Endothelial cell of umbilical vein (primary cell): ENCODE results near the gene ESPNL. TPM values are rescaled to one million over a fixed set of nuclear protein-coding genes. Genes with fewer than 3 reads are reported as not detected.

Experiments
- BruUV-seq: library from RNA; stranded (reverse); fragments of 400-500 nt; replicated peaks from 2 replicates; lab custom pipeline; 2021; lab: Mats Ljungman, UMichigan
- CTCF ChIA-PET: fragments of 300-600, 350-600 bp; sonication (Branson Sonifier 250); formaldehyde crosslinking; loops from one replicate; lab custom pipeline; 2021; ENCODE audit warnings: antibody characterized with exemption, inconsistent platforms; lab: Charles Lee
- POLR2A ChIA-PET: fragments of 300-600, 350-600 bp; sonication (Branson Sonifier 250); formaldehyde crosslinking; loops from one replicate; lab custom pipeline; 2021; ENCODE audit warnings: antibody characterized with exemption, inconsistent platforms; lab: Charles Lee
- DNase-seq: peaks from one replicate; pipeline ENCODE4 v3.0.0-alpha.2; 2011; ENCODE audit warnings: low read depth, low spot score
- FAIRE-seq: peaks from 2 replicates; lab custom pipeline; 2011; peaks lifted over from hg19 to GRCh38; lab: Jason Lieb, UNC
- H2AFZ ChIP-seq: 2 replicates; pipeline ENCODE4 v1.6.0; 2012; ENCODE audit warnings: low read depth, low read length, control low read depth, inconsistent platforms
- H3K27ac ChIP-seq: 2 replicates; pipeline ENCODE4 v1.5.1; 2011; ENCODE audit warnings: low read depth, mild to moderate bottlenecking, control low read depth, low read length, moderate library complexity; ENCODE audit not compliant: insufficient read depth
- H3K27me3 ChIP-seq, 2 experiments: 2 replicates each; pipeline versions ENCODE4 v1.6.0 to v1.6.1; 2011; ENCODE audit warnings: low read length in 2 of 2, mixed read lengths in 1 of 2; ENCODE audit not compliant: control insufficient read depth in 2 of 2, insufficient read depth in 2 of 2
- H3K36me3 ChIP-seq, 2 experiments: 2 replicates in 1 of 2; 3 replicates in 1 of 2; pipeline ENCODE4 v1.5.1; 2011; ENCODE audit warnings: low read length in 2 of 2, mild to moderate bottlenecking in 1 of 2, moderate library complexity in 1 of 2; ENCODE audit not compliant: control insufficient read depth in 2 of 2, insufficient read depth in 2 of 2; ENCODE audit errors: extremely low read depth in 1 of 2
- H3K4me1 ChIP-seq: 3 replicates; pipeline ENCODE4 v1.5.1; 2011; ENCODE audit warnings: mild to moderate bottlenecking, low read length; ENCODE audit not compliant: control insufficient read depth, insufficient read depth; ENCODE audit errors: extremely low read depth
- H3K4me2 ChIP-seq: 2 replicates; pipeline ENCODE4 v1.6.1; 2011; ENCODE audit warnings: low read length, control low read depth, mixed read lengths; ENCODE audit not compliant: insufficient read depth
- H3K4me3 ChIP-seq, 3 experiments: fragments of 200-600 bp in 1 of 3; sonication (generic), shearing (Covaris generic) in 1 of 3; replicated peaks in 1 of 3; 2 replicates each; pipeline ENCODE4 v1.5.1; 2011 to 2016; ENCODE audit warnings: control low read depth in 3 of 3, low read length in 3 of 3, mild to moderate bottlenecking in 2 of 3, inconsistent platforms in 1 of 3, low read depth in 1 of 3, moderate library complexity in 1 of 3; ENCODE audit not compliant: insufficient read depth in 1 of 3
- H3K79me2 ChIP-seq: 2 replicates; pipeline ENCODE4 v1.6.0; 2012; ENCODE audit warnings: low read length, inconsistent platforms; ENCODE audit not compliant: control insufficient read depth, insufficient read depth
- H3K9ac ChIP-seq: replicated peaks from 2 replicates; pipeline ENCODE3; 2011; ENCODE audit warnings: low read length, control low read depth; ENCODE audit not compliant: insufficient read depth; ENCODE audit errors: extremely low read depth
- H3K9me1 ChIP-seq: replicated peaks from 3 replicates; pipeline ENCODE4 v1.6.0; 2011; ENCODE audit warnings: mild to moderate bottlenecking, low read length; ENCODE audit not compliant: control insufficient read depth, insufficient read depth; ENCODE audit errors: extremely low read depth
- H3K9me3 ChIP-seq: replicated peaks from 2 replicates; pipeline ENCODE4 v1.5.1; 2012; ENCODE audit warnings: low read length, inconsistent platforms; ENCODE audit not compliant: control insufficient read depth, insufficient read depth
- H4K20me1 ChIP-seq: replicated peaks from 2 replicates; pipeline ENCODE3; 2011; ENCODE audit warnings: mild to moderate bottlenecking, low read length; ENCODE audit not compliant: control insufficient read depth, insufficient read depth; ENCODE audit errors: extremely low read depth
- CTCF ChIP-seq, 2 donors: IDR thresholded peaks; 1 replicate in 1 of 2; 2 replicates in 1 of 2; pipeline ENCODE4 v1.5.1; 2011; ENCODE audit warnings: low read length in 2 of 2, mild to moderate bottlenecking in 2 of 2, moderate library complexity in 2 of 2, control low read depth in 1 of 2, inconsistent platforms in 1 of 2, low read depth in 1 of 2; ENCODE audit not compliant: insufficient read depth in 1 of 2; ENCODE audit errors: extremely low read depth in 1 of 2
- EZH2 ChIP-seq: IDR thresholded peaks from 2 replicates; pipeline ENCODE4 v1.6.1; 2012; ENCODE audit warnings: borderline replicate concordance, low read depth, mild to moderate bottlenecking, moderate library complexity, low read length, inconsistent platforms; ENCODE audit not compliant: severe bottlenecking
- FOS ChIP-seq: IDR thresholded peaks from 2 replicates; pipeline ENCODE4 v1.6.1; 2011; ENCODE audit warnings: mild to moderate bottlenecking, low read length, moderate library complexity, borderline replicate concordance; ENCODE audit not compliant: insufficient read depth
- GATA2 ChIP-seq: IDR thresholded peaks from 2 replicates; pipeline ENCODE4 v1.7.0; 2011; ENCODE audit warnings: low read depth, mild to moderate bottlenecking, moderate library complexity, mixed read lengths, low read length; ENCODE audit not compliant: insufficient read length, insufficient read depth
- JUN ChIP-seq: IDR thresholded peaks from 2 replicates; pipeline ENCODE4 v1.6.1; 2011; ENCODE audit warnings: borderline replicate concordance, low read depth; ENCODE audit not compliant: insufficient read length, insufficient read depth
- MAX ChIP-seq: IDR thresholded peaks from 2 replicates; pipeline ENCODE4 v1.6.1; 2011; ENCODE audit not compliant: insufficient read depth, insufficient read length
- MYC ChIP-seq: IDR thresholded peaks from one replicate; pipeline ENCODE4 v1.6.1; 2011; ENCODE audit warnings: mild to moderate bottlenecking, low read depth, low read length
- POLR2A ChIP-seq: IDR thresholded peaks from 2 replicates; pipeline ENCODE4 v1.6.1; 2012; ENCODE audit warnings: low read depth, mild to moderate bottlenecking, control low read depth, low read length
- POLR2AphosphoS5 ChIP-seq: IDR thresholded peaks from 2 replicates; pipeline ENCODE4 v1.6.1; 2012; ENCODE audit warnings: low read depth, mild to moderate bottlenecking, control low read depth, low read length, moderate library complexity; ENCODE audit not compliant: insufficient read depth
- dilution Hi-C: fragments of 300-500 bp; cut with MboI; formaldehyde crosslinking; loops from one replicate; pipeline ENCODE4 v1.15.0; 2019; ENCODE audit warnings: low sequenced_read_pairs; ENCODE audit not compliant: extremely low pct_ligation_motif_present
- intact Hi-C: fragments of 100-400 bp; cut with micrococcal nuclease; formaldehyde crosslinking; loops from one replicate; pipeline ENCODE4 v1.10.0; 2022
- polyA plus RNA-seq, 4 experiments: library from polyadenylated mRNA; depleted of rRNA in 3 of 4; stranded (reverse) in 3 of 4; unstranded in 1 of 4; fragments of >200 nt; gene quantifications; 2 replicates each; pipeline versions ENCODE4 v1.2.1 to v1.2.3, GENCODE V29; 2011 to 2012; ENCODE audit warnings: missing spikeins in 1 of 4
- total RNA-seq: library from RNA; stranded (reverse); gene quantifications from 2 replicates; pipeline ENCODE4 v1.2.3, GENCODE V29; 2021

ESPNL gene
- total and polyA plus RNA-seq, 2 donors (not counting 3 experiments of a cell fraction or from before 2014, with no cell fraction given) = not detected

GRCh38 chr2:238148981-238149380, 48.8 kb downstream of the ESPNL start:
- FAIRE-seq (no peak), DNase-seq (no peak)
- H3K9me1 ChIP-seq = no peaks in the 10 kb centered on the region
- intact Hi-C loops (no loop called here), dilution Hi-C loops (no loop called here)
- CTCF ChIA-PET = no interaction called here
- no peak overlapping the region for H3K4me3 ChIP-seq
- H3K4me2 ChIP-seq = no peak overlapping the region
- H3K9ac ChIP-seq = no peak overlapping the region
- H3K4me1 ChIP-seq = no peaks in the 10 kb centered on the region
- H3K36me3 ChIP-seq = no peaks in the 10 kb centered on the region
- no peaks in the 10 kb centered on the region for H3K9me3 ChIP-seq
- no peaks in the 10 kb centered on the region for H3K27me3 ChIP-seq
- no peaks in the 10 kb centered on the region for H4K20me1 ChIP-seq
- BruUV-seq = no TSS peak
- no peak overlapping the region for H2AFZ ChIP-seq
- POLR2A ChIA-PET = no interaction called here
- no peak overlapping the region for H3K27ac ChIP-seq
- no peaks in the 10 kb centered on the region for H3K79me2 ChIP-seq
- TF ChIP-seq MAX (no peak), MYC (no peak), EZH2 (no peak), FOS (no peak), JUN (no peak), GATA2 (no peak), CTCF (IDR thresholded peaks at IDR 0.05; ENCODE audit: extremely low read depth in 1 of 2, insufficient read depth in 1 of 2, low read depth in 1 of 2, low read length in 2 of 2) (no peak), POLR2AphosphoS5 (no peak), POLR2A (no peak)
